GM12878 (cell line): ENCODE measurements around the gene MAML3. TPM values are rescaled to one million over a fixed set of nuclear protein-coding genes. Genes with fewer than 3 reads are reported as not detected.

Experiments used
- ATAC-seq: fragments of 200-7000 bp; cut with Tn5 transposase; 3 replicates; pipeline ENCODE4 v1.9.1; 2020; ENCODE audit warnings: mild to moderate bottlenecking, moderate library complexity
- BruUV-seq: library from RNA; stranded (reverse); fragments of 400-500 nt; replicated peaks from 2 replicates; lab custom pipeline; 2021; lab: Mats Ljungman, UMichigan
- CTCF ChIA-PET: fragments of 300-600 bp; sonication (Branson Sonifier 250); formaldehyde crosslinking; extraction: SDS; loops from one replicate; lab custom pipeline; 2021; ENCODE audit warnings: inconsistent platforms; lab: Yijun Ruan, JAX
- POLR2A ChIA-PET: fragments of 350-600 bp; formaldehyde crosslinking; extraction: SDS; loops from one replicate; lab custom pipeline; 2021; ENCODE audit warnings: inconsistent platforms; lab: Charles Lee
- RAD21 ChIA-PET: fragments of 300-600 bp; sonication (Branson Sonifier 250); formaldehyde crosslinking; loops from one replicate; lab custom pipeline; 2023; ENCODE audit warnings: antibody characterized with exemption; ENCODE audit not compliant: unreplicated experiment; lab: Charles Lee
- SMC1A ChIA-PET: fragments of 300-600 bp; sonication (Branson Sonifier 250); formaldehyde crosslinking; loops from one replicate; lab custom pipeline; 2023; ENCODE audit not compliant: unreplicated experiment, uncharacterized antibody; lab: Charles Lee
- DNase-seq: peaks from one replicate; pipeline ENCODE4 v3.0.0-alpha.2; 2011; ENCODE audit warnings: low read depth, low spot score
- FAIRE-seq: peaks from 3 replicates; lab custom pipeline; 2011; peaks lifted over from hg19 to GRCh38; lab: Jason Lieb, UNC
- H2AFZ ChIP-seq: 2 replicates; pipeline ENCODE4 v1.6.0; 2011; ENCODE audit warnings: low read depth, low read length, control low read depth; ENCODE audit not compliant: control insufficient read depth
- H3K27ac ChIP-seq: 2 replicates; pipeline ENCODE4 v1.5.1; 2011; ENCODE audit warnings: control low read depth; ENCODE audit not compliant: control insufficient read depth, insufficient read depth
- H3K27me3 ChIP-seq, 2 experiments: replicated peaks in 1 of 2; 2 replicates each; pipeline versions ENCODE4 v1.6.0 to v1.6.1; 2011; ENCODE audit warnings: low read length in 1 of 2; ENCODE audit not compliant: control insufficient read depth in 2 of 2, insufficient read depth in 2 of 2
- H3K36me3 ChIP-seq, 2 experiments: 2 replicates each; pipeline ENCODE4 v1.5.1; 2011; ENCODE audit warnings: low read length in 1 of 2; ENCODE audit not compliant: control insufficient read depth in 2 of 2, insufficient read depth in 2 of 2
- H3K4me1 ChIP-seq: 2 replicates; pipeline ENCODE4 v1.6.1; 2011; ENCODE audit warnings: mild to moderate bottlenecking, low read length, moderate library complexity, mixed read lengths; ENCODE audit not compliant: control insufficient read depth, insufficient read depth
- H3K4me2 ChIP-seq: 2 replicates; pipeline ENCODE4 v1.6.0; 2011; ENCODE audit warnings: control low read depth; ENCODE audit not compliant: control insufficient read depth, insufficient read depth
- H3K4me3 ChIP-seq: fragments of 200-600 bp; sonication (generic); 2 replicates; pipeline ENCODE4 v1.5.1; 2016
- H3K79me2 ChIP-seq: 2 replicates; pipeline ENCODE4 v1.6.0; 2011; ENCODE audit warnings: low read length; ENCODE audit not compliant: control insufficient read depth, insufficient read depth
- H3K9ac ChIP-seq: 2 replicates; pipeline ENCODE4 v1.8.0; 2011; ENCODE audit warnings: low read length, control low read depth, mixed read lengths; ENCODE audit not compliant: control insufficient read depth, insufficient read depth
- H3K9me3 ChIP-seq: replicated peaks from 3 replicates; pipeline ENCODE4 v1.5.1; 2011; ENCODE audit warnings: mild to moderate bottlenecking, low read length; ENCODE audit not compliant: control insufficient read depth, insufficient read depth
- H4K20me1 ChIP-seq: 2 replicates; pipeline ENCODE4 v1.6.0; 2011; ENCODE audit not compliant: control insufficient read depth, insufficient read depth
- CHD2 ChIP-seq: IDR thresholded peaks from 2 replicates; pipeline ENCODE4 v1.6.1; 2011; ENCODE audit warnings: low read depth, low read length, improper control_type of control experiment, borderline replicate concordance
- FOXK2 ChIP-seq: fragments of 450-650 bp; IDR thresholded peaks from 2 replicates; pipeline ENCODE4 v1.6.1; 2017; ENCODE audit warnings: mild to moderate bottlenecking, moderate library complexity
- FOXM1 ChIP-seq: IDR thresholded peaks from 2 replicates; pipeline ENCODE4 v1.6.1; 2012; ENCODE audit warnings: low read depth, mild to moderate bottlenecking, inconsistent platforms, low read length, moderate library complexity
- GATAD2B ChIP-seq: fragments of 450-650 bp; conservative IDR thresholded peaks from 2 replicates; pipeline ENCODE4 v1.6.1; 2017; ENCODE audit warnings: low read depth, mild to moderate bottlenecking, moderate library complexity
- IRF3 ChIP-seq: fragments of 450-650 bp; IDR thresholded peaks from 2 replicates; pipeline ENCODE4 v1.6.1; 2014; ENCODE audit warnings: mild to moderate bottlenecking
- JUND ChIP-seq: IDR thresholded peaks from 2 replicates; pipeline ENCODE4 v1.6.1; 2012; ENCODE audit warnings: low read depth, mild to moderate bottlenecking, low read length, improper control_type of control experiment, moderate library complexity
- MEF2A ChIP-seq: IDR thresholded peaks from 2 replicates; pipeline ENCODE4 v1.6.1; 2011; ENCODE audit warnings: low read depth, mild to moderate bottlenecking, low read length, moderate library complexity; ENCODE audit not compliant: insufficient read depth
- NR2F1 ChIP-seq: fragments of 450-650 bp; conservative IDR thresholded peaks from 2 replicates; pipeline ENCODE4 v1.6.1; 2017; ENCODE audit warnings: mild to moderate bottlenecking
- PBX3 ChIP-seq: IDR thresholded peaks from 2 replicates; pipeline ENCODE4 v1.6.1; 2011; ENCODE audit warnings: mild to moderate bottlenecking, low read depth, low read length, moderate library complexity; ENCODE audit not compliant: insufficient replicate concordance
- RBBP5 ChIP-seq: fragments of 200-600 bp; sonication (generic); conservative IDR thresholded peaks from 2 replicates; pipeline ENCODE4 v1.6.1; 2016
- RCOR1 ChIP-seq: conservative IDR thresholded peaks from 2 replicates; pipeline ENCODE4 v1.6.1; 2012; ENCODE audit warnings: low read depth, low read length, improper control_type of control experiment
- SIX5 ChIP-seq: IDR thresholded peaks from 2 replicates; pipeline ENCODE4 v1.6.1; 2011; ENCODE audit warnings: mild to moderate bottlenecking, low read depth, low read length, moderate library complexity; ENCODE audit not compliant: severe bottlenecking
- SMAD5 ChIP-seq: IDR thresholded peaks from 2 replicates; pipeline ENCODE4 v1.6.1; 2016; ENCODE audit warnings: antibody characterized with exemption, low read depth
- SMARCA5 ChIP-seq: fragments of 450-650 bp; IDR thresholded peaks from 2 replicates; pipeline ENCODE4 v1.6.1; 2017; ENCODE audit warnings: mild to moderate bottlenecking
- WGBS: methylation state at CpG from one replicate; pipeline ENCODE4 v1.1.6; 2016; ENCODE audit warnings: low lambda C conversion rate; ENCODE audit not compliant: insufficient replicate concordance, insufficient coverage; ENCODE audit errors: missing lambda C conversion rate; 5-methylcytosine and 5-hydroxymethylcytosine counted together
- in situ Hi-C: fragments of 300-500 bp; cut with MboI; formaldehyde crosslinking; loops from 9 replicates; pipeline ENCODE4 v1.14.3; 2018; ENCODE audit warnings: mixed read lengths
- intact Hi-C: fragments of 100-400 bp; cut with micrococcal nuclease; formaldehyde crosslinking; loops from one replicate; pipeline ENCODE4 v1.14.2; 2022; ENCODE audit not compliant: unreplicated experiment
- polyA plus RNA-seq, 11 experiments: library from polyadenylated mRNA; depleted of rRNA in 4 of 11; unstranded in 6 of 11; stranded (reverse) in 5 of 11; fragments of >200 nt; fragmentation: Nextera tagmentation in 4 of 11; fragmentation: Illumina TruSeq in 1 of 11; extraction: Ambion mirVana in 4 of 11; extraction: Trizol in 1 of 11; gene quantifications; 1 replicate in 1 of 11; 2 replicates in 10 of 11; pipeline versions ENCODE4 v1.2.1 to v1.2.3, GENCODE V29; 2011 to 2016; ENCODE audit warnings: inconsistent platforms in 2 of 11, missing spikeins in 2 of 11, low read depth in 1 of 11
- total RNA-seq, 4 experiments: library from RNA; depleted of rRNA in 3 of 4; stranded (reverse); fragments of >200 nt in 3 of 4; fragmentation: Illumina TruSeq in 1 of 4; extraction: Trizol in 1 of 4; gene quantifications; 2 replicates each; pipeline versions ENCODE4 v1.2.1 to v1.2.3, GENCODE V29; 2013 to 2021
- TF ChIP-seq, protein P1 (sequence below): fragments of 450-650 bp; formaldehyde crosslinking; IDR thresholded peaks from 2 replicates; pipeline ENCODE4 v1.5.0; 2022; ENCODE audit warnings: mild to moderate bottlenecking, missing genetic modification characterization
- TF ChIP-seq, protein P2 (sequence below): IDR thresholded peaks from 2 replicates; pipeline ENCODE4 v1.6.1; 2011; ENCODE audit warnings: low read depth, low read length, improper control_type of control experiment, borderline replicate concordance

Gene MAML3
- total and polyA plus RNA-seq, 10 of the 15 experiments (the other 5 are each of a cell fraction or from before 2014, with no cell fraction given): under 0.01 to 0.53 (median 0.06) TPM; not detected in 2

DNA sequence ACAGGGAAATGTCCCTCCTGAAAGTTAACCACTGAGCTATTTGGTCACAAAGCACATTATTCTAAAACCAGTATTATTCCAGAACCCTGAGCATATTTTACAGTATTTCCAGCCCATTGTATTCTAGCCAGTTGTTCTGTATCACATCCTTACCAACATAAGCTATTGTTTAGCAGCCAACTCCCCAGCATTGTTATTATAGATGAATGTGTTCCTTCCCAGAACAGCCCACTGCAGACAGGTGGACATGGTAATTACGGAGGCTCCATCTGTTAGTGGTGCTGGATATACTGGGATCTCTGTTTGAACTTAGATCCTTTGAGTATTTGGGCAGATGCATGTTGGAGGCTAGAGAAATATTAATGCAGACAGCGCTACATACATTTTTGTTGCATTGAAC, 362.3 kb downstream of the MAML3 start:
- H3K27ac ChIP-seq: no peak overlapping the region
- H3K9ac ChIP-seq: no peak overlapping the region
- BruUV-seq: no TSS peak
- H3K4me2 ChIP-seq: no peak overlapping the region
- intact Hi-C loops: no loop called here
- FAIRE-seq (no peak), DNase-seq (no peak), ATAC-seq (no peak)
- H4K20me1 ChIP-seq: no peaks in the 10 kb centered on the region
- H3K9me3 ChIP-seq: no peaks in the 10 kb centered on the region; the same call in 2 of the 3 replicates
- H3K27me3 ChIP-seq: peaks cover 0 to 3% of the 10 kb centered on the region in 2 experiments; a peak in 2 of 4 replicates
- no peak overlapping the region for H3K4me3 ChIP-seq
- ChIA-PET RAD21 (no interaction called here), CTCF (no interaction called here), SMC1A (interaction anchor here (0.6 to 1.3 kb wide), 2 partner anchors 10 to 34 kb away, joined by 3 read pairs; no protein-coding TSS in a partner anchor), POLR2A (no interaction called here)
- no peak overlapping the region for H2AFZ ChIP-seq
- H3K4me1 ChIP-seq: no peaks in the 10 kb centered on the region
- in situ Hi-C loops: no loop called here
- H3K36me3 ChIP-seq: no peaks in the 10 kb centered on the region
- WGBS: 62% methylated on average over 2 of the region's 2 CpGs
- TF ChIP-seq RCOR1 (no peak), JUND (no peak), PBX3 (no peak), SMAD5 (no peak), MEF2A (no peak), NR2F1 (no peak), FOXM1 (no peak), FOXK2 (no peak), CHD2 (no peak), RBBP5 (no peak), IRF3 (no peak), SMARCA5 (no peak), GATAD2B (no peak), SIX5 (no peak)
- TF ChIP-seq, protein P1, sequence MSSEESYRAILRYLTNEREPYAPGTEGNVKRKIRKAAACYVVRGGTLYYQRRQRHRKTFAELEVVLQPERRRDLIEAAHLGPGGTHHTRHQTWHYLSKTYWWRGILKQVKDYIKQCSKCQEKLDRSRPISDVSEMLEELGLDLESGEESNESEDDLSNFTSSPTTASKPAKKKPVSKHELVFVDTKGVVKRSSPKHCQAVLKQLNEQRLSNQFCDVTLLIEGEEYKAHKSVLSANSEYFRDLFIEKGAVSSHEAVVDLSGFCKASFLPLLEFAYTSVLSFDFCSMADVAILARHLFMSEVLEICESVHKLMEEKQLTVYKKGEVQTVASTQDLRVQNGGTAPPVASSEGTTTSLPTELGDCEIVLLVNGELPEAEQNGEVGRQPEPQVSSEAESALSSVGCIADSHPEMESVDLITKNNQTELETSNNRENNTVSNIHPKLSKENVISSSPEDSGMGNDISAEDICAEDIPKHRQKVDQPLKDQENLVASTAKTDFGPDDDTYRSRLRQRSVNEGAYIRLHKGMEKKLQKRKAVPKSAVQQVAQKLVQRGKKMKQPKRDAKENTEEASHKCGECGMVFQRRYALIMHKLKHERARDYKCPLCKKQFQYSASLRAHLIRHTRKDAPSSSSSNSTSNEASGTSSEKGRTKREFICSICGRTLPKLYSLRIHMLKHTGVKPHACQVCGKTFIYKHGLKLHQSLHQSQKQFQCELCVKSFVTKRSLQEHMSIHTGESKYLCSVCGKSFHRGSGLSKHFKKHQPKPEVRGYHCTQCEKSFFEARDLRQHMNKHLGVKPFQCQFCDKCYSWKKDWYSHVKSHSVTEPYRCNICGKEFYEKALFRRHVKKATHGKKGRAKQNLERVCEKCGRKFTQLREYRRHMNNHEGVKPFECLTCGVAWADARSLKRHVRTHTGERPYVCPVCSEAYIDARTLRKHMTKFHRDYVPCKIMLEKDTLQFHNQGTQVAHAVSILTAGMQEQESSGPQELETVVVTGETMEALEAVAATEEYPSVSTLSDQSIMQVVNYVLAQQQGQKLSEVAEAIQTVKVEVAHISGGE (CRISPR knock-in tag): no peak
- TF ChIP-seq, protein P2, sequence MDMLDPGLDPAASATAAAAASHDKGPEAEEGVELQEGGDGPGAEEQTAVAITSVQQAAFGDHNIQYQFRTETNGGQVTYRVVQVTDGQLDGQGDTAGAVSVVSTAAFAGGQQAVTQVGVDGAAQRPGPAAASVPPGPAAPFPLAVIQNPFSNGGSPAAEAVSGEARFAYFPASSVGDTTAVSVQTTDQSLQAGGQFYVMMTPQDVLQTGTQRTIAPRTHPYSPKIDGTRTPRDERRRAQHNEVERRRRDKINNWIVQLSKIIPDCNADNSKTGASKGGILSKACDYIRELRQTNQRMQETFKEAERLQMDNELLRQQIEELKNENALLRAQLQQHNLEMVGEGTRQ: no peak
- H3K79me2 ChIP-seq: no peaks in the 10 kb centered on the region
